Fibroblast of lung (primary cell): Measurements from ENCODE around the gene TNNI3. TPM values are rescaled to one million over a fixed set of nuclear protein-coding genes. Genes with fewer than 3 reads are reported as not detected.
A peak's percentile ranks its signal among the peaks of the same experiment; 100 is the strongest.

Experiments
- DNase-seq, 2 donors: peaks; one replicate each; pipeline versions ENCODE4 v3.0.0 to v3.0.0-alpha.2; 2010; ENCODE audit warnings: low read depth in 2 of 2
- H2AFZ ChIP-seq: 2 replicates; pipeline ENCODE4 v1.5.1; 2012; ENCODE audit warnings: low read length, control low read depth, inconsistent platforms
- H3K27ac ChIP-seq: 2 replicates; pipeline ENCODE4 v1.5.1; 2011; ENCODE audit warnings: low read length, control low read depth; ENCODE audit not compliant: insufficient read depth
- H3K27me3 ChIP-seq: 2 replicates; pipeline ENCODE4 v1.5.1; 2011; ENCODE audit warnings: mild to moderate bottlenecking, low read length; ENCODE audit not compliant: control insufficient read depth, insufficient read depth
- H3K36me3 ChIP-seq: 2 replicates; pipeline ENCODE4 v1.5.1; 2011; ENCODE audit warnings: low read length; ENCODE audit not compliant: control insufficient read depth, insufficient read depth
- H3K4me1 ChIP-seq: 2 replicates; pipeline ENCODE4 v1.5.1; 2011; ENCODE audit warnings: low read length; ENCODE audit not compliant: control insufficient read depth, insufficient read depth; ENCODE audit errors: extremely low read depth
- H3K4me2 ChIP-seq: 2 replicates; pipeline ENCODE4 v1.5.1; 2011; ENCODE audit warnings: low read length, control low read depth; ENCODE audit not compliant: insufficient read depth; ENCODE audit errors: extremely low read depth
- H3K4me3 ChIP-seq, 4 experiments: fragments of 200-600 bp in 1 of 4; sonication (generic) in 1 of 4; replicated peaks in 1 of 4; 2 replicates each; pipeline ENCODE4 v1.5.1; 2011 to 2016; ENCODE audit warnings: low read length in 4 of 4, low read depth in 3 of 4, mild to moderate bottlenecking in 3 of 4, control low read depth in 2 of 4, inconsistent platforms in 1 of 4, mixed read lengths in 1 of 4; ENCODE audit not compliant: insufficient read depth in 1 of 4; ENCODE audit errors: control extremely low read depth in 1 of 4
- H3K79me2 ChIP-seq: 2 replicates; pipeline ENCODE4 v1.5.1; 2012; ENCODE audit warnings: mild to moderate bottlenecking, low read length, inconsistent platforms; ENCODE audit not compliant: control insufficient read depth, insufficient read depth
- H3K9ac ChIP-seq: 2 replicates; pipeline ENCODE4 v1.5.1; 2011; ENCODE audit warnings: mild to moderate bottlenecking, low read length, control low read depth; ENCODE audit not compliant: insufficient read depth
- H3K9me3 ChIP-seq: 2 replicates; pipeline ENCODE4 v1.5.1; 2012; ENCODE audit warnings: low read depth, low read length; ENCODE audit not compliant: control insufficient read depth, insufficient read depth
- H4K20me1 ChIP-seq: 2 replicates; pipeline ENCODE4 v1.5.1; 2011; ENCODE audit warnings: low read length; ENCODE audit not compliant: control insufficient read depth, insufficient read depth; ENCODE audit errors: extremely low read depth
- EZH2 ChIP-seq: IDR thresholded peaks from 2 replicates; pipeline ENCODE4 v1.5.1; 2012; ENCODE audit warnings: low read length, control low read depth, mild to moderate bottlenecking; ENCODE audit errors: missing control alignments
- polyA plus RNA-seq, 2 donors: library from polyadenylated mRNA; depleted of rRNA in 1 of 2; stranded (reverse) in 1 of 2; unstranded in 1 of 2; fragments of >200 nt; gene quantifications; 2 replicates each; pipeline ENCODE4 v1.2.1, GENCODE V29; 2011 to 2012; ENCODE audit warnings: missing spikeins in 1 of 2
- total RNA-seq: library from RNA; depleted of rRNA; stranded (reverse); fragments of >200 nt; gene quantifications from 2 replicates; pipeline ENCODE4 v1.2.1, GENCODE V29; 2014
- TF ChIP-seq, protein P1 (sequence below), 2 donors: IDR thresholded peaks in 1 of 2; conservative IDR thresholded peaks in 1 of 2; 1 replicate in 1 of 2; 2 replicates in 1 of 2; pipeline ENCODE4 v1.5.1; 2011 to 2012; ENCODE audit warnings: low read length in 2 of 2, control low read depth in 1 of 2, inconsistent platforms in 1 of 2, low read depth in 1 of 2, mild to moderate bottlenecking in 1 of 2

TNNI3 gene
- total and polyA plus RNA-seq, 2 donors (not counting 1 experiment from before 2014, with no cell fraction given) = not detected

GRCh38 chr19:55175117-55175867, 17.8 kb upstream of the TNNI3 start:
- no peak overlapping the region for H3K27ac ChIP-seq
- no peaks in the 10 kb centered on the region for H3K79me2 ChIP-seq
- H3K36me3 ChIP-seq = no peaks in the 10 kb centered on the region
- TF ChIP-seq, protein P1, sequence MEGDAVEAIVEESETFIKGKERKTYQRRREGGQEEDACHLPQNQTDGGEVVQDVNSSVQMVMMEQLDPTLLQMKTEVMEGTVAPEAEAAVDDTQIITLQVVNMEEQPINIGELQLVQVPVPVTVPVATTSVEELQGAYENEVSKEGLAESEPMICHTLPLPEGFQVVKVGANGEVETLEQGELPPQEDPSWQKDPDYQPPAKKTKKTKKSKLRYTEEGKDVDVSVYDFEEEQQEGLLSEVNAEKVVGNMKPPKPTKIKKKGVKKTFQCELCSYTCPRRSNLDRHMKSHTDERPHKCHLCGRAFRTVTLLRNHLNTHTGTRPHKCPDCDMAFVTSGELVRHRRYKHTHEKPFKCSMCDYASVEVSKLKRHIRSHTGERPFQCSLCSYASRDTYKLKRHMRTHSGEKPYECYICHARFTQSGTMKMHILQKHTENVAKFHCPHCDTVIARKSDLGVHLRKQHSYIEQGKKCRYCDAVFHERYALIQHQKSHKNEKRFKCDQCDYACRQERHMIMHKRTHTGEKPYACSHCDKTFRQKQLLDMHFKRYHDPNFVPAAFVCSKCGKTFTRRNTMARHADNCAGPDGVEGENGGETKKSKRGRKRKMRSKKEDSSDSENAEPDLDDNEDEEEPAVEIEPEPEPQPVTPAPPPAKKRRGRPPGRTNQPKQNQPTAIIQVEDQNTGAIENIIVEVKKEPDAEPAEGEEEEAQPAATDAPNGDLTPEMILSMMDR (conservative IDR thresholded peaks at IDR 0.05 in 1 of 2, IDR thresholded peaks at IDR 0.05 in 1 of 2; ENCODE audit: low read depth in 1 of 2, low read length in 2 of 2) = no peak
- no peak for TF ChIP-seq EZH2
- H2AFZ ChIP-seq = no peak overlapping the region
- H3K9me3 ChIP-seq = no peaks in the 10 kb centered on the region
- H4K20me1 ChIP-seq = no peaks in the 10 kb centered on the region
- no peak overlapping the region for H3K4me3 ChIP-seq
- H3K4me1 ChIP-seq = peaks cover 14% of the 10 kb centered on the region
- no peak overlapping the region for H3K9ac ChIP-seq
- DNase-seq = no peak
- H3K27me3 ChIP-seq = peaks cover 14% of the 10 kb centered on the region
- H3K4me2 ChIP-seq = no peak overlapping the region

DNA sequence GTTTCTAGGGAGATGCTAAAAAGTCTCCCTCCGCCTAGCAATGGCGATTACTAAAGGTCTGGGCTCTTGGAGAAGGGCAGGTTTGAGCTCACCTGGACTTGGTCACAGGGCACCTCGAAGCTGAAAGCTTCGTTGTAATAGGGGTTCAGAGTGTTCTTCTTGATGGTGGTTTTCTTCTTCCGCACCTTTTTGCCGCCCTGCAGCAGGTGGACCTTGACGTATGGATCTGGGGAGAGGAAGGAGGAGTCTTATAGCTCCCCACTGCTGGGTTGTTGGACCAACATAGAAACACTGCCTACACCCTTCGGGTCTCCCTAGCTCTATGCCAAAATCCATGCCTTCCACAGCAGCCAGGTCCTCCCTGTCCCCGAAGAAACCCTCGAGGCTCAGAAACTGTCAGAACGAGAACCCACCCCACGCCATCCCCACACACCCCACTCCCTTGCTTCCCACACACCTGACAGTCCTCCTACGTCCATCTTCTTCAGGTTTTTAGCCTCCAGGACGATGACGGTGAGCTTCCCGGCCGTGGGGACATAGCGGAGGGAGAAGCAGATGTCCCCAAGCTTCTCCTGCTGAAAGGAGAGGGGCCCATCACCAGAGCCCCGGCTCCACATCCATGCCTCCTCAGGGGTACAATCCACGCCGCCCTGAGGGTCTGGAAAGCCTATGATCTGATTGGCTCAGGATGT, 17.0 kb upstream of the TNNI3 start:
- no peak overlapping the region for H3K27ac ChIP-seq
- TF ChIP-seq EZH2 = no peak
- TF ChIP-seq, protein P1 (conservative IDR thresholded peaks at IDR 0.05 in 1 of 2, IDR thresholded peaks at IDR 0.05 in 1 of 2; ENCODE audit: low read depth in 1 of 2, low read length in 2 of 2) = no peak
- no peaks in the 10 kb centered on the region for H4K20me1 ChIP-seq
- no peaks in the 10 kb centered on the region for H3K79me2 ChIP-seq
- H3K4me2 ChIP-seq = peak overlapping the region; percentile 50
- no peak overlapping the region for H2AFZ ChIP-seq
- H3K36me3 ChIP-seq = no peaks in the 10 kb centered on the region
- H3K4me1 ChIP-seq = peaks cover 11% of the 10 kb centered on the region
- H3K9me3 ChIP-seq = no peaks in the 10 kb centered on the region
- peaks cover 12% of the 10 kb centered on the region for H3K27me3 ChIP-seq
- peak overlapping the region in 1 of 4 experiments; percentile 12 for H3K4me3 ChIP-seq
- no peak overlapping the region for H3K9ac ChIP-seq
- no peak for DNase-seq

DNA sequence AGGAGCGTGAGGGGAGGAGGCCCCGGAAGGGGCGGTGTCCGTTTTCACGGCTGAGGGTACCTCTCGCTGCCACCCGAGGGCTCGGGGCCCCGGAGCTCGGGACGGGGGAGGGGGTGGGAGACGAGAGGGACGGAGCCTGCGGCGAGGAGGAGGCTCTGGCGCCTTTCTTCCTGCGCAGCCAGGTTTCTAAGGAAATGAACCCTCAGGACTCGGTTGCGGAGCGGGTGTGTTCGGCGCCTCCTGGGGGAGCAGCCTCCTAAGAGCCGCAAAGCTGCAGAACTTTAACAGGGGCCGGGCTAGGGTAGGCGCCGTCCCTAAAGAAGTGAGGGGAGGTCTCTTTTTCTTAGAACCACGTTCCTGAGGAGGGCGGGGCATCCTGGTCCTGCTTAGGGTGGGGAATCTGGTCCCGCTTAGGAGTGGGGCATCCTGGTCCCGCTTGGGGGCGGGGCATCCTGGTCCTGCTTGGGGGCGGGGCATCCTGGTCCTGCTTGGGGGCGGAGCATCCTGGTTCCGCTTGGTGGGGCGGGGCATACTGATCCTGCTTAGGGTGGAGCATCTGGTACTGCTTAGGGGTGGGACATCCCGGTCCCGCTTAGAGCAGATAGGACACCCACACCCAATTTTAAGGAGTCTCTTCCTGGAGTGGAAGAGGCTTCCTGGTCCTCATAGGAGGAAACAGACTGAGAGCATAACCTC, 16.3 kb upstream of the TNNI3 start:
- H3K4me2 ChIP-seq = peak overlapping the region; percentile 86
- H2AFZ ChIP-seq = peak overlapping the region; percentile 61
- peaks cover 14% of the 10 kb centered on the region for H3K27me3 ChIP-seq
- no peaks in the 10 kb centered on the region for H4K20me1 ChIP-seq
- H3K4me1 ChIP-seq = peaks cover 6% of the 10 kb centered on the region
- peak overlapping the region; percentile 50 for H3K9ac ChIP-seq
- H3K79me2 ChIP-seq = no peaks in the 10 kb centered on the region
- TF ChIP-seq, protein P1 (conservative IDR thresholded peaks at IDR 0.05 in 1 of 2, IDR thresholded peaks at IDR 0.05 in 1 of 2; ENCODE audit: low read depth in 1 of 2, low read length in 2 of 2) = peak in 1 of 2 donors; percentile 12
- TF ChIP-seq EZH2 = no peak
- DNase-seq = peak; percentile 43 to 75
- H3K36me3 ChIP-seq = no peaks in the 10 kb centered on the region
- no peaks in the 10 kb centered on the region for H3K9me3 ChIP-seq
- H3K27ac ChIP-seq = no peak overlapping the region
- peak overlapping the region; percentile 53 to 64 (median 57) for H3K4me3 ChIP-seq
